Endothelial cell of umbilical vein (primary cell): ENCODE results near the gene PTPN3. TPM values are rescaled to one million over a fixed set of nuclear protein-coding genes. Genes with fewer than 3 reads are reported as not detected.

Experiments used
- BruUV-seq: library from RNA; stranded (reverse); fragments of 400-500 nt; replicated peaks from 2 replicates; lab custom pipeline; 2021; lab: Mats Ljungman, UMichigan
- CTCF ChIA-PET: fragments of 300-600, 350-600 bp; sonication (Branson Sonifier 250); formaldehyde crosslinking; loops from one replicate; lab custom pipeline; 2021; ENCODE audit warnings: antibody characterized with exemption, inconsistent platforms; lab: Charles Lee
- POLR2A ChIA-PET: fragments of 300-600, 350-600 bp; sonication (Branson Sonifier 250); formaldehyde crosslinking; loops from one replicate; lab custom pipeline; 2021; ENCODE audit warnings: antibody characterized with exemption, inconsistent platforms; lab: Charles Lee
- DNase-seq: peaks from one replicate; pipeline ENCODE4 v3.0.0-alpha.2; 2011; ENCODE audit warnings: low read depth, low spot score
- FAIRE-seq: peaks from 2 replicates; lab custom pipeline; 2011; peaks lifted over from hg19 to GRCh38; lab: Jason Lieb, UNC
- H2AFZ ChIP-seq: 2 replicates; pipeline ENCODE4 v1.6.0; 2012; ENCODE audit warnings: low read depth, low read length, control low read depth, inconsistent platforms
- H3K27ac ChIP-seq: 2 replicates; pipeline ENCODE4 v1.5.1; 2011; ENCODE audit warnings: low read depth, mild to moderate bottlenecking, control low read depth, low read length, moderate library complexity; ENCODE audit not compliant: insufficient read depth
- H3K27me3 ChIP-seq, 2 experiments: 2 replicates each; pipeline versions ENCODE4 v1.6.0 to v1.6.1; 2011; ENCODE audit warnings: low read length in 2 of 2, mixed read lengths in 1 of 2; ENCODE audit not compliant: control insufficient read depth in 2 of 2, insufficient read depth in 2 of 2
- H3K36me3 ChIP-seq, 2 experiments: 2 replicates in 1 of 2; 3 replicates in 1 of 2; pipeline ENCODE4 v1.5.1; 2011; ENCODE audit warnings: low read length in 2 of 2, mild to moderate bottlenecking in 1 of 2, moderate library complexity in 1 of 2; ENCODE audit not compliant: control insufficient read depth in 2 of 2, insufficient read depth in 2 of 2; ENCODE audit errors: extremely low read depth in 1 of 2
- H3K4me1 ChIP-seq: 3 replicates; pipeline ENCODE4 v1.5.1; 2011; ENCODE audit warnings: mild to moderate bottlenecking, low read length; ENCODE audit not compliant: control insufficient read depth, insufficient read depth; ENCODE audit errors: extremely low read depth
- H3K4me2 ChIP-seq: 2 replicates; pipeline ENCODE4 v1.6.1; 2011; ENCODE audit warnings: low read length, control low read depth, mixed read lengths; ENCODE audit not compliant: insufficient read depth
- H3K4me3 ChIP-seq, 3 experiments: fragments of 200-600 bp in 1 of 3; sonication (generic), shearing (Covaris generic) in 1 of 3; replicated peaks in 1 of 3; 2 replicates each; pipeline ENCODE4 v1.5.1; 2011 to 2016; ENCODE audit warnings: control low read depth in 3 of 3, low read length in 3 of 3, mild to moderate bottlenecking in 2 of 3, inconsistent platforms in 1 of 3, low read depth in 1 of 3, moderate library complexity in 1 of 3; ENCODE audit not compliant: insufficient read depth in 1 of 3
- H3K79me2 ChIP-seq: 2 replicates; pipeline ENCODE4 v1.6.0; 2012; ENCODE audit warnings: low read length, inconsistent platforms; ENCODE audit not compliant: control insufficient read depth, insufficient read depth
- H3K9ac ChIP-seq: replicated peaks from 2 replicates; pipeline ENCODE3; 2011; ENCODE audit warnings: low read length, control low read depth; ENCODE audit not compliant: insufficient read depth; ENCODE audit errors: extremely low read depth
- H3K9me1 ChIP-seq: replicated peaks from 3 replicates; pipeline ENCODE4 v1.6.0; 2011; ENCODE audit warnings: mild to moderate bottlenecking, low read length; ENCODE audit not compliant: control insufficient read depth, insufficient read depth; ENCODE audit errors: extremely low read depth
- H3K9me3 ChIP-seq: replicated peaks from 2 replicates; pipeline ENCODE4 v1.5.1; 2012; ENCODE audit warnings: low read length, inconsistent platforms; ENCODE audit not compliant: control insufficient read depth, insufficient read depth
- H4K20me1 ChIP-seq: replicated peaks from 2 replicates; pipeline ENCODE3; 2011; ENCODE audit warnings: mild to moderate bottlenecking, low read length; ENCODE audit not compliant: control insufficient read depth, insufficient read depth; ENCODE audit errors: extremely low read depth
- CTCF ChIP-seq, 2 donors: IDR thresholded peaks; 1 replicate in 1 of 2; 2 replicates in 1 of 2; pipeline ENCODE4 v1.5.1; 2011; ENCODE audit warnings: low read length in 2 of 2, mild to moderate bottlenecking in 2 of 2, moderate library complexity in 2 of 2, control low read depth in 1 of 2, inconsistent platforms in 1 of 2, low read depth in 1 of 2; ENCODE audit not compliant: insufficient read depth in 1 of 2; ENCODE audit errors: extremely low read depth in 1 of 2
- FOS ChIP-seq: IDR thresholded peaks from 2 replicates; pipeline ENCODE4 v1.6.1; 2011; ENCODE audit warnings: mild to moderate bottlenecking, low read length, moderate library complexity, borderline replicate concordance; ENCODE audit not compliant: insufficient read depth
- GATA2 ChIP-seq: IDR thresholded peaks from 2 replicates; pipeline ENCODE4 v1.7.0; 2011; ENCODE audit warnings: low read depth, mild to moderate bottlenecking, moderate library complexity, mixed read lengths, low read length; ENCODE audit not compliant: insufficient read length, insufficient read depth
- JUN ChIP-seq: IDR thresholded peaks from 2 replicates; pipeline ENCODE4 v1.6.1; 2011; ENCODE audit warnings: borderline replicate concordance, low read depth; ENCODE audit not compliant: insufficient read length, insufficient read depth
- dilution Hi-C: fragments of 300-500 bp; cut with MboI; formaldehyde crosslinking; loops from one replicate; pipeline ENCODE4 v1.15.0; 2019; ENCODE audit warnings: low sequenced_read_pairs; ENCODE audit not compliant: extremely low pct_ligation_motif_present
- intact Hi-C: fragments of 100-400 bp; cut with micrococcal nuclease; formaldehyde crosslinking; loops from one replicate; pipeline ENCODE4 v1.10.0; 2022
- polyA plus RNA-seq, 4 experiments: library from polyadenylated mRNA; depleted of rRNA in 3 of 4; stranded (reverse) in 3 of 4; unstranded in 1 of 4; fragments of >200 nt; gene quantifications; 2 replicates each; pipeline versions ENCODE4 v1.2.1 to v1.2.3, GENCODE V29; 2011 to 2012; ENCODE audit warnings: missing spikeins in 1 of 4
- total RNA-seq: library from RNA; stranded (reverse); gene quantifications from 2 replicates; pipeline ENCODE4 v1.2.3, GENCODE V29; 2021

Gene PTPN3
- total and polyA plus RNA-seq, 2 donors (not counting 3 experiments of a cell fraction or from before 2014, with no cell fraction given) = 0.01 TPM; not detected in 1

GRCh38 chr9:109441296-109441695, 56.8 kb downstream of the PTPN3 start:
- no peak overlapping the region for H3K9ac ChIP-seq
- TF ChIP-seq GATA2 (no peak), CTCF (IDR thresholded peaks at IDR 0.05; ENCODE audit: extremely low read depth in 1 of 2, insufficient read depth in 1 of 2, low read depth in 1 of 2, low read length in 2 of 2) (peak in 1 of 2 donors; percentile 19)
- no peaks in the 10 kb centered on the region for H3K9me3 ChIP-seq
- no peaks in the 10 kb centered on the region for H4K20me1 ChIP-seq
- H3K4me1 ChIP-seq = no peaks in the 10 kb centered on the region
- no peak overlapping the region for H3K4me2 ChIP-seq
- dilution Hi-C loops = no loop called here
- FAIRE-seq (no peak), DNase-seq (no peak)
- H3K79me2 ChIP-seq = no peaks in the 10 kb centered on the region
- ChIA-PET CTCF (interaction anchor here (1.0 to 4.6 kb wide), 18 partner anchors 8 to 487 kb away, joined by 3 to 81 read pairs (median 7); no protein-coding TSS in a partner anchor), POLR2A (no interaction called here)
- H3K36me3 ChIP-seq = no peaks in the 10 kb centered on the region
- intact Hi-C loops = no loop called here
- H2AFZ ChIP-seq = no peak overlapping the region
- no TSS peak for BruUV-seq
- peaks cover 18 to 26% of the 10 kb centered on the region in 2 experiments for H3K27me3 ChIP-seq
- no peak overlapping the region for H3K4me3 ChIP-seq
- H3K27ac ChIP-seq = no peak overlapping the region
- no peaks in the 10 kb centered on the region for H3K9me1 ChIP-seq

GRCh38 chr9:109440797-109441287, 57.3 kb downstream of the PTPN3 start:
- peak; percentile 74 for DNase-seq
- no peaks in the 10 kb centered on the region for H3K36me3 ChIP-seq
- no peaks in the 10 kb centered on the region for H4K20me1 ChIP-seq
- no peaks in the 10 kb centered on the region for H3K79me2 ChIP-seq
- H3K4me2 ChIP-seq = no peak overlapping the region
- intact Hi-C loops = loop anchor here (1.0 kb wide), 2 partner anchors 28 to 79 kb away; no protein-coding TSS in a partner anchor
- no peak overlapping the region for H2AFZ ChIP-seq
- FAIRE-seq = peak; percentile 98
- ChIA-PET CTCF (interaction anchor here (0.6 to 4.6 kb wide), 27 partner anchors 9 to 487 kb away, joined by 3 to 81 read pairs (median 7); no protein-coding TSS in a partner anchor), POLR2A (no interaction called here)
- no peaks in the 10 kb centered on the region for H3K4me1 ChIP-seq
- dilution Hi-C loops = no loop called here
- no peak overlapping the region for H3K9ac ChIP-seq
- no TSS peak for BruUV-seq
- H3K9me1 ChIP-seq = no peaks in the 10 kb centered on the region
- H3K27ac ChIP-seq = no peak overlapping the region
- H3K9me3 ChIP-seq = no peaks in the 10 kb centered on the region
- TF ChIP-seq FOS = no peak
- TF ChIP-seq CTCF (IDR thresholded peaks at IDR 0.05; ENCODE audit: extremely low read depth in 1 of 2, insufficient read depth in 1 of 2, low read depth in 1 of 2, low read length in 2 of 2) = peak; percentile 70 to 73
- peak; percentile 73 for TF ChIP-seq JUN
- peaks cover 13 to 23% of the 10 kb centered on the region in 2 experiments for H3K27me3 ChIP-seq
- H3K4me3 ChIP-seq = no peak overlapping the region
